ENCODE measurements around the gene CNTNAP2.
A peak's percentile ranks its signal among the peaks of the same experiment; 100 is the strongest.

CNTNAP2 gene

GRCh38 chr7:148129023-148129422 lies 2012.4 kb downstream of the CNTNAP2 start:
- no peak for DNase-seq

GRCh38 chr7:148135116-148135515 lies 2018.5 kb downstream of the CNTNAP2 start:
- DNase-seq, result no peak

- no peak for DNase-seq
These were observed 2019.4 kb downstream of the CNTNAP2 start for GRCh38 chr7:148135997-148136396.

GRCh38 chr7:148142660-148143248 lies 2026.2 kb downstream of the CNTNAP2 start:
- DNase-seq, result peak; percentile 44

GRCh38 chr7:148144827-148145226 lies 2028.2 kb downstream of the CNTNAP2 start:
- no peak for DNase-seq

- DNase-seq, result no peak
These were observed 2029.7 kb downstream of the CNTNAP2 start for GRCh38 chr7:148146346-148146745.

- no peak for DNase-seq
These were observed 2030.8 kb downstream of the CNTNAP2 start for GRCh38 chr7:148147438-148147837.

GRCh38 chr7:148148456-148148855 lies 2031.9 kb downstream of the CNTNAP2 start:
- no peak for DNase-seq

- DNase-seq, result no peak
These were observed 2033.1 kb downstream of the CNTNAP2 start for GRCh38 chr7:148149730-148150129.

GRCh38 chr7:148151778-148152177 lies 2035.2 kb downstream of the CNTNAP2 start:
- no peak for DNase-seq

GRCh38 chr7:148153616-148154284 lies 2037.1 kb downstream of the CNTNAP2 start:
- no peak for DNase-seq

- DNase-seq, result no peak
These were observed 2038.4 kb downstream of the CNTNAP2 start for GRCh38 chr7:148155000-148155399.

- DNase-seq, result no peak
These were observed 2039.2 kb downstream of the CNTNAP2 start for GRCh38 chr7:148155826-148156225.

- no peak for DNase-seq
These were observed 2039.6 kb downstream of the CNTNAP2 start for GRCh38 chr7:148156233-148156632.

- DNase-seq, result no peak
These were observed 2042.7 kb downstream of the CNTNAP2 start for GRCh38 chr7:148159331-148159730.

- no peak for DNase-seq
These were observed 2045.2 kb downstream of the CNTNAP2 start for GRCh38 chr7:148161776-148162175.

GRCh38 chr7:148162808-148163207 lies 2046.2 kb downstream of the CNTNAP2 start:
- no peak for DNase-seq

GRCh38 chr7:148163246-148163645 lies 2046.6 kb downstream of the CNTNAP2 start:
- DNase-seq, result no peak

- DNase-seq, result no peak
These were observed 2056.3 kb downstream of the CNTNAP2 start for GRCh38 chr7:148172920-148173319.

- no peak for DNase-seq
These were observed 2056.8 kb downstream of the CNTNAP2 start for GRCh38 chr7:148173369-148173768.

GRCh38 chr7:148174376-148174775 lies 2057.8 kb downstream of the CNTNAP2 start:
- no peak for DNase-seq

GRCh38 chr7:148175512-148175911 lies 2058.9 kb downstream of the CNTNAP2 start:
- no peak for DNase-seq

GRCh38 chr7:148177972-148178371 lies 2061.4 kb downstream of the CNTNAP2 start:
- no peak for DNase-seq

- DNase-seq, result no peak
These were observed 2063.5 kb downstream of the CNTNAP2 start for GRCh38 chr7:148180075-148180474.

GRCh38 chr7:148182264-148182663 lies 2065.7 kb downstream of the CNTNAP2 start:
- DNase-seq, result no peak

Measured in suppressor macrophage treated with lipopolysaccharide for 4 hours (primary cell).